NCI-H1694 (cell line): Measurements from ENCODE around the gene SLU7.

ENCODE experiments used
- DNase-seq: peaks from one replicate; lab custom pipeline; 2025; lab: John Stamatoyannopoulos, UW

Gene SLU7

DNA sequence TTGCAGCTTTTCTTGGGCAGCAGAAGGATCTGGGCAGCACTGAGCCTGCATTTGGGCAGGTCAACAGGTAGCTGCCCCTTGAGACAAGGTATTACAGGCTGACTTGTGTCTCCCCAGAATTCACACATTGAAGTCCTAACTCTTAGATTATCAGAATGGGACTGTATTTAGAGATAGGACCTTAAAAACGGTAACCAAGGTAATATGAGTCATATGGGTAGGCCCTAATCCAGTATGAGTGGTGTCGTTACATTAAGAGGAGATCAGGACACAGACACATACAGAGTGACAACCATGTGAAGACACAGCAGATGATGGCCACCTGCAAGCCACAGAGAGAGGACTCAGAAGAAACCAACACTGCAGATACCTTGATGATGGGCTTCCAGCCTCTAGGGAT, 51.6 kb downstream of the SLU7 start:
- no peak for DNase-seq

DNA sequence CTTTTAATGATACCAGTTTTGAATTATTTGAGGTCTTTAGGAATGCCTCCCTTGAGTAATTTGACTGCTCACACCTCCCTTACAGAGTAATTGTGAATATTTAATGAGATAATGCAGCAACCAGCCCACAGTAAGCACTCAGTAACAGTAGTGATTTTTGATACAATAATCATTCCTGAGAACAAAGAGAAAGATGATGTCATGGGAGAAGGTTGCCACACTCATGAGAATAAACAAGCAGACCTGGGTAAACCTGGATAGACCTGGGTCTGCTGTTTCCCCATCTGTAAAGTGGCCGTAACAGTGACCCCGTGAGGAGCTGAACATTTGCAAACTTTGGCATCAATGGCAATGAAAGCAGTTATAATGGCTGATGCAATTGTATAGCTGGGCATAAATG, 52.7 kb downstream of the SLU7 start:
- no peak for DNase-seq

DNA sequence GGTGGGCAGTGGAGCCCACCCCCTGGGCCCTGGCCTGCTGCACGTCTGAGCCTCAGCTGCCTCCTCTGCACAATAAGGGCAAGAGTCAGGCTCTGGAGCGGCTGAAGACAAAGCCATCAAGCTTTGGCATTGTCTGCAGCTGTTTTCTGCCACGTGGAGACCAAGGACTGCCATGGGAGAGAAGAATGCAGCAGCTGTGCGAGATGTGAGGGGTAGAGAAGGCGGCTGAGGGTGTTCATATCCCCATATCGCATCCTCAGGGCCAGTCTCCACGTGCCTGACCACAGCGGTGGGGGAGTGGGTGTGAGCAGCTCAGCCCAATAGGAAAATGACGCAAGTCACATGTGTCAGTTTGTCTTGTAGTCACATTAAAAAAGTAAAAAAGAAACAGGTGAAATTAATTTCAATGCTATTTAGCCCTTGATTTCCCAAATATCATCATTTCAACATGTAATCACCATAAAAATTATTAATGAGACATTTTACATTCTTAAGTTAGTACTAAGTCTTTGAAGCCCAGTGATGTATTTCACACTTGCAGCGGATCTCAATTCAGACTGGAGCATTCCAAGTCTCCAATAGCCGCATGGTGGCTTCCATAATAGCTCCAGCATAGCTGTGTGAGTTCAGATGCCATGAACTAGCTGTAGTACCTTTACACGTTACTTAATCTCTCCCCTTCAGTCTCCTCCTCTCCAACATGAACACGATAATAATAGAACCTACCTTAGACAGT, 55.1 kb downstream of the SLU7 start:
- no peak for DNase-seq

DNA sequence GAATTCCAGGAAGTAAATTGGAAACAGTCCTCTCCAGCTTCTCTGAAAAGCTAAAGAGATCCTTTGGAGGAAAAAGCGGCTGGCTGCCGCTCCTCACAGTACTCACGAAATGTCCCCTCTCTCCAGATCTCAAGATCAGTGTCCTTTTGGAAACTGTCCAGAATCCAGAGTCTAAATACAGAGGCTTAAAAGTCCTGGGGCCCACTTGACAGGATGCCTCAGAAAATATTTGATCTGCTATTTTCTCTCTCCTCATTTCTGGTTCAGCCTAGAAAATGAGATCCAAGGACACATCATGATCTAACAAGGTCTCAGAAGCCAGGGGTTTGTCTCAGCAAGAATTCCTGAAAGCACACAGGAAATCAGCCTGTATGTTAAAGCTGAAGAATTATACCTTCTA, 55.7 kb downstream of the SLU7 start:
- no peak for DNase-seq

DNA sequence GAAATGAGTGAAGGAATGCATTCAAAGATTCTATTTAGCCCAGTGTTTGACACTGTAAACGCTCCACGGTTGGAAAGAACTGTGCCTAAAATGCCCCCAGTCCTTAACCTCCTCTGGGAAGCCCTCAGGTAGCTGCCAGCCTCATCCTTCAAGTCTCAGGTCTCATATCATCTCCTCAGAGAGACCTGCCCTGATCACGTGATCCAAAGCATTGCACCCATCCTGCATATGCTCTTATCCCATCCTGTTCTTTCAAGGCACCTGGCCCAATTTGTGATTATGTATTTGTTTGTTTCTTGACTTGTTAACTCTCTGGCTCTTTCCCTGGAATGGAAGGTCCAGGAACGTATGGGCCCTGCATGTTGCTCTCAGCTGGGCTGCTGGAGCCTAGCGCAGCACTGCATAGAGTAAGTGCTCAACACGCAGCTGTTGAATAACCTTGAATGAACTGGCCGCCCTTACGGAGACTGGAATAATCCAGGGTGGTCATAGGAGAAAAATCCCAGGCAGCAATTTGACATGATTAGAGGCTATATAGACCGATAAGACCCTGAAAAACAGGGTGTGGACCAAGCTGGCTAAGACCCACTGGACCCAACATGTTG, 57.2 kb downstream of the SLU7 start:
- no peak for DNase-seq

DNA sequence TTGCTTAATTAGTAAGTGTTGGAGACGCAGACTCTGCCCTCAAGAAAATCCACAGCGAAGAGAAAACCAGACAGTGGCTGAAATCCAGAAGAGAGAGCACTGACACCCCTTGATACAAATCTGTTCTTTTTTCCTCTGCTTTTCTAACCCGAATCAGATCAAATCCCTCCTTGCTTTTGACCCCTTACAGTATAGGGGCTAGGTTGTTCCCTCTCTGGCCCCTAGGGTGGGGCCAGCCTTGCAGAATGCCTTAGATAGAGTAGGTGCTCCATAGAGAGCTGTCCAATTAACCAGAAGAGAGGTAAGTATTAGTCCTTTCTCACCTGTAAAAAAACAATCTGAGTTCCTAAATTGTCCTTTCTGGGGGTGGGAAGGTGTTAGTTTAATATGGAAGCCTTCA, 58.6 kb downstream of the SLU7 start:
- no peak for DNase-seq

DNA sequence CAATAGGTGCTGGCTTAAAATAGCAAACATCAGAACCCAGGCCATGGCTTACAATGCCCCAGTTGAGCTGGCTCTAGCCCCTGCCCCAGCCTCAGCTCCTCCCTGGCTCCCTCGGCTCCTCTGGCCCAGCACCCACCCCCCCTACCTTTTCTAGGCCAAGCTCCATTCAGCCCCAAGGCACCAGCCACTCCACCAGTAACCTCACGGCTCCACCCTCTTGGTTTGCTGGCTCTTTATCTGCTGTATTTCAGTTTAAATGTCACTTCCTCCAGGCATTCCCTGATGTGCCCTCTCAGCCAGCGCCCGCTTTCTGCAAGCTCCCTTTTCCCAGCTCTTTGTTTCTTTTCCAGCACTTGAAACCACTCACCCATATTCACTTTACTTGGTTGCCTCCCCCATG, 59.1 kb downstream of the SLU7 start:
- no peak for DNase-seq

DNA sequence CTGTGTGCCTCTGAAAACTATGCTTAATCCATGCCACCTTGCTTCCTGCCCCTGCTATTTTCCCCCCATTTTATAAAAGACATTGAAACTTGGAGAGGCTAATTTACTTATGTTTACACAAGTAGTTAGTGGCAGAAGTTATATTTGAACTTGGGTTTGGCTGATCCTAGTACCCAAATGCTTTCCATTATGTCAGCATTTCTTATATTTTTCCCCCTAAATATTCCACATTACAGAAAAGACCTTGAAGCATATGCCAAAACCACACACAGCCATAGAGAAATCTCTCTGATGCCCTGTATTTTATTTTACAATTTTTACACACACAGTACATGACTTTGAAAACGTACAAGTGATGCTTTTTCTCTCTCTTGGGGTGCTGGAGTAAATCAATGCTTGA, 59.6 kb downstream of the SLU7 start:
- no peak for DNase-seq

DNA sequence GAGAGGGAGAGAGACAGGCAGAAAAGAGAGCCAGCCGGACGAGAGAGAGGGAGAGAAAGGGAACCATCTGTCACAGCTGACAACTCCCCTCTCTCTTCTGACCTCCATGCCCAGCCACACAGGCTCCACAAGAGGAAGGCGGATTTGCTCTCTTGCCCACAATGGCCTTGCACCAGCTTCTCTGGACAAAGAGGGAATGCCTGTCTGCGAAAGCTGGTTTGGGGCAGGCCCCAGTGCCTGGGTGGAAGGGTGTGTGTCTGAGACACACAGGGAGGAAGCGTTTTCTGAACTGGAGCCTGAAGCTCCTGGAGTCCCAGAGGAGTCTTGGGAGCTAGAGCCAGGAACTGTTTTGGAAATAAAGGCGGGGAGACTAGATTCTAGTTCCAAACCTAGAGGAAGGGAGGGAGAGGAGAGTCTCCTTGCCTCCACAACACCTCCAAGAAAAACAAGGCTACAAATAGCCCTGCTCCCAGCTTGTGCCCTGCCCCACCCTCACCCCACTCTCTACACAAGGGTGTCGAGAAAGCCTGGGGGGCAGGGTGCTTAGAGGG, 60.9 kb downstream of the SLU7 start:
- no peak for DNase-seq

DNA sequence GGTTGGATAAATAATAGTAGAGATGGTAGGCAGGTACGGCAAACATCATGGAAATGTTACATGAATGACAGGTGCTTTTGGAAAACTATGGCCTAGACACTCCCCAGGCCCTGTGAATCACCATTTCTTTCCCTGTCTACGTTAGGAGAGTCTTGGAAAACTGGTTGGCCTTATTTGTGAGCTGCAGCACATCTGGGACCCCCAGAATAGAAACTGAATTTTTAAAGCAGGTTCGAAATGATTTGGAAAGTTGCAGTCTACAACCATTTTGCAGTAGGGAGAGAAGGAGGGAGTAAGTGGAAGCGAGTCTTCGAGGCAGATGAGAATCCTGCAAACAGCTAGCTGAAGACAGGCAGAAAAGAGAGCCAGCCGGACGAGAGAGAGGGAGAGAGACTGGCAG, 61.5 kb downstream of the SLU7 start:
- no peak for DNase-seq

DNA sequence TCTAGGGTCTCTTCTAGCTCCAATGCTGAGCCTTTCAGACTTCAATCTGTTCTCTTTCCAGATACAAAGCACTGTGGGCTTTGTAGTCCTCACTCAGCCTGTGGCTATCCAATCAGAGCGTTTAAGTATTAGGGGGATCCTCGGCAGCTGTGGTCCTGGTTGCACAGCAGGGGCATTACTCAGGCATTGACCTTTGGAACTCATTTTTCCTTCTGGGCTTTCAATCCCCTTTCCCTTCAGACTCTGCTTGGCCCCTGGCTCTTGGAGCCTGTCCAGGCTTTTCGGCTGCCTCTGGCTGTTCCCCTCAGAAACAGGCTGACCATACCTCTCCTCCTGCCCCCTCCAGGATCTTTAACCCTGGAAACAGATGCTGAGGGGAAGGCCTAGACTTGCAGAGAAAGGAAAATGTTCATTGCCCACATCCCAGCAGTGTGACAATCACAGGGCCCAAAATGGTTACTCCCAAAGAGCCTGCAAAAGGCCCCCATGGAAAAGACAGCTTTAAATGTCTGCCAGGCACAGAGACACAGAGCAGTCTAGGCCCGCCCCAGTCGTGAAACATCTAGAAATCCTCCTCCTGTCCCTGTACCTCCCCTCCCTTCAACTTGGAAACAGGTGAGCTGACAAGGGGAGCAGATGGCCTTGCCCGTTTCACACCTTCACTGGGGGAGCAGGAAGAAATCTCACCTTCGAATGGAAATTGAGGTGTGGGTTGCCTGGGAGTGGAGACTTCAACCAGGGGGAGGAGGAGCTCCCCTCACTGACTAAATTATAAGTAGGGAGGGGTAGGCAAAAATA, 62.1 kb downstream of the SLU7 start:
- DNase-seq = no peak

DNA sequence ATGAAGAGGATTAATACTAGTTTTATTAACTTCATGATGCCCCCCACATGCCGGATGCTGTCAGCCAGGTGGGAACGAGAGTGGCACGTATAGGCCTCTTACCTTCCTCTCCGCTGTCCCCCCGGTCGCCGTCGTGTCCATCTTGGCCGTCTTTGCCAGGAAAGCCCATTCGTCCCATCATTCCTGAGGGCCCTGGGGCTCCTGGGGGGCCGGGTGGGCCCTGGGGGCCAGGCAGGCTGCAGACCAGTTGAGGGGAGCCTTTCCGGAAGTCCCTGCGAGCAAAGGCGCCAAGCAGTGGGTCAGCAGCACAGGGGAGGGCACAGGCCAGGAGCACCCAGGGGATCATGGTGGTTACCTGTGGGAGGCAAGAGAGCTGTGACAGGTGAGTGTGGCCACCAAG, 64.2 kb downstream of the SLU7 start:
- DNase-seq = no peak

DNA sequence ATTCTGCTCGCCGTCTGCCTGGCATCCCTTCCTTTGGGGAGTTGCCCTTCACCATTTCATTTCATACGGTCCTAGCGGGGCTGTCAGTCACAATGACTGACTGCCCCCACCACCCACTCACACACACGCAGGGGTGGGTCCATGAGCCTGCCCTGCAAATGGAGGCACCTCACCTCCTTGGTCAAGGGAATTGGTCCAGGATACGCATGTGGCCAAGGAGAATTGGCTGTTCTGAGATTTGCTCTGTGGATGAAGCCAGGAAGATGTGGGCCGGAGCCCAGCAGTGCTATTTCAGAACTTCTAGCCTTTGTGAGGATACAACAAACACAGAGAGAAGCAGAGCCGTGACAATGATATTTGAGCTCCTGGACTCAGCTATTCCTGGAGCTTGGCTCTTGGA, 65.5 kb downstream of the SLU7 start:
- no peak for DNase-seq

DNA sequence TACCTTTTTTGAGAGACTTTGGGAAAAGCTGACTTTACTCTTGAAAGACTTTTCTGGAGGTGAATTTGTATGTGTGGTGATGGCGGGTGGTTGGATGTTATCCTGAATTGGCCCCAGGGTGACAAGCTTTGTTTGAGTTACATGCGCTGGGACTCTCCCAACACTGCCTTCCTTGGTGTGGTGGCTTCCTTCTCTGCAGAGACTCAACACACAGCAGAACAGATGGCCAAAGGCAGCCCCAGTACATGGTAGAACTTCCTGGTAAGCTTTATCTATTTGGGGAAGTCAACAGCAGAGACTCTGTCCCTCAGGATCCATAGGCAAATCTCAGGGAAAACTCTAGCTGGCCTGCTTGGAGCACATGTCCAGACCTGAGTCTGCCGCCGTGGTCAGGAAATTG, 66.6 kb downstream of the SLU7 start:
- no peak for DNase-seq
